ENCODE measurements around the gene DTNB.

- TF ChIP-seq CTCF (IDR thresholded peaks at IDR 0.05; ENCODE audit: insufficient read depth, low read length, poor library complexity, severe bottlenecking): peak; percentile 52
- TF ChIP-seq EZH2phosphoT487 (conservative IDR thresholded peaks at IDR 0.05; ENCODE audit: low read length): no peak
Observed at GRCh38 chr2:25567406-25567805, 106.0 kb downstream of the DTNB start.
